ENCODE measurements around the gene TMEM253.

The TMEM253 gene

GRCh38 chr14:21089877-21090193 lies 11.0 kb upstream of the TMEM253 start:
- no peak for DNase-seq (ENCODE audit: low read depth in 3 of 3, low spot score in 1 of 3)

- DNase-seq (ENCODE audit: low read depth in 3 of 3, low spot score in 1 of 3): no peak
These were observed 10.5 kb upstream of the TMEM253 start for GRCh38 chr14:21090194-21090939.

- no peak for DNase-seq (ENCODE audit: low read depth in 3 of 3, low spot score in 1 of 3)
These were observed 9.8 kb upstream of the TMEM253 start for GRCh38 chr14:21090940-21091663.

GRCh38 chr14:21091821-21092272 lies 9.0 kb upstream of the TMEM253 start:
- no peak for DNase-seq (ENCODE audit: low read depth in 3 of 3, low spot score in 1 of 3)

- DNase-seq (ENCODE audit: low read depth in 3 of 3, low spot score in 1 of 3): peak; percentile 77 to 95 (median 86)
These were observed 8.4 kb upstream of the TMEM253 start for GRCh38 chr14:21092273-21093011.

- no peak for DNase-seq (ENCODE audit: low read depth in 3 of 3, low spot score in 1 of 3)
These were observed 7.8 kb upstream of the TMEM253 start for GRCh38 chr14:21093018-21093417.

- DNase-seq (ENCODE audit: low read depth in 3 of 3, low spot score in 1 of 3): no peak
These were observed 6.8 kb upstream of the TMEM253 start for GRCh38 chr14:21093769-21094681.

GRCh38 chr14:21095430-21096205 lies 5.2 kb upstream of the TMEM253 start:
- DNase-seq (ENCODE audit: low read depth in 3 of 3, low spot score in 1 of 3): no peak

GRCh38 chr14:21096438-21096837 lies 4.4 kb upstream of the TMEM253 start:
- DNase-seq (ENCODE audit: low read depth in 3 of 3, low spot score in 1 of 3): no peak

GRCh38 chr14:21096978-21097635 lies 3.8 kb upstream of the TMEM253 start:
- no peak for DNase-seq (ENCODE audit: low read depth in 3 of 3, low spot score in 1 of 3)

- no peak for DNase-seq (ENCODE audit: low read depth in 3 of 3, low spot score in 1 of 3)
These were observed 3.2 kb upstream of the TMEM253 start for GRCh38 chr14:21097636-21098075.

- no peak for DNase-seq (ENCODE audit: low read depth in 3 of 3, low spot score in 1 of 3)
These were observed 2.6 kb upstream of the TMEM253 start, which contains the start of gene ZNF219 for GRCh38 chr14:21098076-21098891. TSS of gene ZNF219 (minus strand) at chr14:21098655. CDS start at chr14:21093591, 5,064 bp downstream.

GRCh38 chr14:21098892-21099595 lies 1.8 kb upstream of the TMEM253 start:
- DNase-seq (ENCODE audit: low read depth in 3 of 3, low spot score in 1 of 3): no peak

GRCh38 chr14:21099596-21099985 lies 1.3 kb upstream of the TMEM253 start:
- DNase-seq (ENCODE audit: low read depth in 3 of 3, low spot score in 1 of 3): no peak

GRCh38 chr14:21101802-21102413 lies 1.0 kb downstream of the TMEM253 start:
- DNase-seq (ENCODE audit: low read depth in 3 of 3, low spot score in 1 of 3): no peak

GRCh38 chr14:21102521-21103410 lies 1.9 kb downstream of the TMEM253 start:
- no peak for DNase-seq (ENCODE audit: low read depth in 3 of 3, low spot score in 1 of 3)

GRCh38 chr14:21103411-21103709 lies 2.5 kb downstream of the TMEM253 start:
- DNase-seq (ENCODE audit: low read depth in 3 of 3, low spot score in 1 of 3): no peak
